ENCODE measurements around the gene RIMBP2.

DNA sequence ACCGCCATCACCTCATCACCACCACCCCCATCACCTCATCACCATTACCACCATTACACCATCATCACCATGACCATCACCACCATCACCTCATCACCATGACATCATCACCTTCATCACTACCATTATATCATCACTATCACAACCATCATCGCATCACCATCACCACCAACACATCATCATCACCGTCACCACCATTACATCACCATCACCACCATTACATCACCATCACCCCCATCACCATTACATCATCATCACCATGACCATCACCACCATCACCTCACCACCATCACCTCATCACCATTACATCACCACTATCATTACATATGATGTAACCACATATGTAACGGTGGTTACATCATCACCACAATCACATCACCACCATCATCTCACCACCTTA, 132.3 kb downstream of the RIMBP2 start:
- TF ChIP-seq, protein P1, sequence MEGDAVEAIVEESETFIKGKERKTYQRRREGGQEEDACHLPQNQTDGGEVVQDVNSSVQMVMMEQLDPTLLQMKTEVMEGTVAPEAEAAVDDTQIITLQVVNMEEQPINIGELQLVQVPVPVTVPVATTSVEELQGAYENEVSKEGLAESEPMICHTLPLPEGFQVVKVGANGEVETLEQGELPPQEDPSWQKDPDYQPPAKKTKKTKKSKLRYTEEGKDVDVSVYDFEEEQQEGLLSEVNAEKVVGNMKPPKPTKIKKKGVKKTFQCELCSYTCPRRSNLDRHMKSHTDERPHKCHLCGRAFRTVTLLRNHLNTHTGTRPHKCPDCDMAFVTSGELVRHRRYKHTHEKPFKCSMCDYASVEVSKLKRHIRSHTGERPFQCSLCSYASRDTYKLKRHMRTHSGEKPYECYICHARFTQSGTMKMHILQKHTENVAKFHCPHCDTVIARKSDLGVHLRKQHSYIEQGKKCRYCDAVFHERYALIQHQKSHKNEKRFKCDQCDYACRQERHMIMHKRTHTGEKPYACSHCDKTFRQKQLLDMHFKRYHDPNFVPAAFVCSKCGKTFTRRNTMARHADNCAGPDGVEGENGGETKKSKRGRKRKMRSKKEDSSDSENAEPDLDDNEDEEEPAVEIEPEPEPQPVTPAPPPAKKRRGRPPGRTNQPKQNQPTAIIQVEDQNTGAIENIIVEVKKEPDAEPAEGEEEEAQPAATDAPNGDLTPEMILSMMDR (IDR thresholded peaks at IDR 0.05): no peak
- no peak for TF ChIP-seq ZFX (IDR thresholded peaks at IDR 0.05; ENCODE audit: borderline replicate concordance)
